SU-DHL-6 (cell line): Measurements from ENCODE around the gene KLHDC7B.

Experiments used
- EZH2phosphoT487 ChIP-seq: fragments of 200-600 bp; sonication (generic), shearing (Covaris generic); conservative IDR thresholded peaks from 2 replicates; pipeline ENCODE4 v1.6.1; 2018; ENCODE audit warnings: mild to moderate bottlenecking, antibody characterized with exemption, low read length, moderate library complexity, mixed read lengths
- TF ChIP-seq, protein P1 (sequence below): fragments of 200-600 bp; sonication (generic); IDR thresholded peaks from one replicate; pipeline ENCODE4 v1.5.1; 2017; ENCODE audit warnings: antibody characterized with exemption, mild to moderate bottlenecking, low read length, moderate library complexity; ENCODE audit not compliant: insufficient read depth, poor library complexity, severe bottlenecking

DNA sequence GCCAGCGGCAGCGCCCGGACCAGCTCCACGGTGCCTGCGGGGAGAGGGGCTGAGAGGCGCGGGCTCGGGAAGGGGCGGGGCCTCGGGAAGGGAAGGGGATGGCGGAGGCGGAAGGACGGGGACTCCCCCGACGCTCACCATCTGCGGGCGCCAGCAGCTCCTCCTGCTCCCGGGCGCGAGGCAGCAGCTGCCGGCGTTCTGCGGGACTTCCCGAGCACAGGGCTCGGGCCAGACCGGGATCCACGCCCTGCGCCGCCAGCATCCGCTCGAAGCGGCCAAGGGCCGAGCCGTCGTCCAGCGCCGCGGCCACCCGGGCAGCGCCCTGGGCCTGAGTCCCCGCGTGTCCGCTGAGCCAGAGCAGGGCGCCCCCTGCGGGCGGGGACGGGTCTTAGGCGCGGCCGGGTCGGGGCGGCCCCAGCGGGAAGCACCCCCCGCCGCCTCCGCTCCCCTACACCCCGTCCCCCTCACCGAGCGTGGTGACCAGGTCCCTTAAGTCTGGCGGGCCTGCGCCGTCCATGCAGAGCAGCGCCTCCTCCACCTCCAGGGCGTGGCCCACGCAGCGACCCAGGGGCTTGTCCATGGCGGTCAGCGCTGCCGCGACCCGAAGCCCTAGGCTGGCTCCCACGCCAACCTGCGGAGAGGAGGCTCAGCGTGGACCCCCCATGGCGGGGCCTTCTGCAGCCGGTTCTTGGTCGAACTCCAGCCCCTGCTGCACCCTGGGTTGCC, 19.4 kb upstream of the KLHDC7B start:
- no peak for TF ChIP-seq EZH2phosphoT487
- TF ChIP-seq, protein P1, sequence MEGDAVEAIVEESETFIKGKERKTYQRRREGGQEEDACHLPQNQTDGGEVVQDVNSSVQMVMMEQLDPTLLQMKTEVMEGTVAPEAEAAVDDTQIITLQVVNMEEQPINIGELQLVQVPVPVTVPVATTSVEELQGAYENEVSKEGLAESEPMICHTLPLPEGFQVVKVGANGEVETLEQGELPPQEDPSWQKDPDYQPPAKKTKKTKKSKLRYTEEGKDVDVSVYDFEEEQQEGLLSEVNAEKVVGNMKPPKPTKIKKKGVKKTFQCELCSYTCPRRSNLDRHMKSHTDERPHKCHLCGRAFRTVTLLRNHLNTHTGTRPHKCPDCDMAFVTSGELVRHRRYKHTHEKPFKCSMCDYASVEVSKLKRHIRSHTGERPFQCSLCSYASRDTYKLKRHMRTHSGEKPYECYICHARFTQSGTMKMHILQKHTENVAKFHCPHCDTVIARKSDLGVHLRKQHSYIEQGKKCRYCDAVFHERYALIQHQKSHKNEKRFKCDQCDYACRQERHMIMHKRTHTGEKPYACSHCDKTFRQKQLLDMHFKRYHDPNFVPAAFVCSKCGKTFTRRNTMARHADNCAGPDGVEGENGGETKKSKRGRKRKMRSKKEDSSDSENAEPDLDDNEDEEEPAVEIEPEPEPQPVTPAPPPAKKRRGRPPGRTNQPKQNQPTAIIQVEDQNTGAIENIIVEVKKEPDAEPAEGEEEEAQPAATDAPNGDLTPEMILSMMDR = peak; percentile 67
